Caco-2 (cell line): ENCODE data around the gene TIMM9. TPM values are rescaled to one million over a fixed set of nuclear protein-coding genes. Genes with fewer than 3 reads are reported as not detected.

Source experiments
- BruUV-seq: library from RNA; stranded (reverse); fragments of 400-500 nt; replicated peaks from 2 replicates; lab custom pipeline; 2021; lab: Mats Ljungman, UMichigan
- CTCF ChIA-PET: fragments of 300-600 bp; sonication (Branson Sonifier 250); formaldehyde crosslinking; loops from one replicate; lab custom pipeline; 2022; ENCODE audit warnings: antibody characterized with exemption; lab: Charles Lee
- POLR2A ChIA-PET: fragments of 300-600 bp; sonication (Branson Sonifier 250); formaldehyde crosslinking; loops from one replicate; lab custom pipeline; 2022; ENCODE audit warnings: antibody characterized with exemption; lab: Charles Lee
- DNase-seq, 2 experiments: peaks; one replicate each; pipeline versions ENCODE4 v3.0.0 to v3.0.0-alpha.2; 2020 to 2022
- H3K27me3 ChIP-seq: replicated peaks from 2 replicates; pipeline ENCODE4 v1.6.0; 2011; ENCODE audit warnings: low read length; ENCODE audit not compliant: control insufficient read depth, insufficient read depth
- H3K36me3 ChIP-seq: 2 replicates; pipeline ENCODE4 v1.5.1; 2011; ENCODE audit warnings: low read length; ENCODE audit not compliant: control insufficient read depth, insufficient read depth
- H3K4me1 ChIP-seq: fragments of 250-450 bp; sonication (Bioruptor Pico); 2 replicates; pipeline ENCODE4 v1.5.1; 2020; ENCODE audit warnings: mild to moderate bottlenecking
- H3K4me3 ChIP-seq: 2 replicates; pipeline ENCODE4 v1.5.1; 2011; ENCODE audit warnings: low read depth, mild to moderate bottlenecking, control low read depth, low read length
- H3K9me3 ChIP-seq: fragments of 250-450 bp; sonication (Bioruptor Pico); 2 replicates; pipeline ENCODE4 v1.5.1; 2020; ENCODE audit warnings: mild to moderate bottlenecking, moderate library complexity
- H3K27ac Mint-ChIP-seq: one replicate; pipeline ENCODE4 v1.8.0; 2022; ENCODE audit warnings: mixed read lengths; ENCODE audit not compliant: unreplicated experiment
- H3K27me3 Mint-ChIP-seq: one replicate; pipeline ENCODE4 v1.8.0; 2022; ENCODE audit warnings: mixed read lengths; ENCODE audit not compliant: insufficient read depth, unreplicated experiment
- H3K36me3 Mint-ChIP-seq: one replicate; pipeline ENCODE4 v1.8.0; 2022; ENCODE audit warnings: mild to moderate bottlenecking, mixed read lengths; ENCODE audit not compliant: insufficient read depth, unreplicated experiment
- H3K4me1 Mint-ChIP-seq: one replicate; pipeline ENCODE4 v1.8.0; 2022; ENCODE audit warnings: low read depth, mixed read lengths; ENCODE audit not compliant: unreplicated experiment
- H3K4me3 Mint-ChIP-seq: one replicate; pipeline ENCODE4 v1.8.0; 2022; ENCODE audit warnings: mild to moderate bottlenecking, moderate library complexity, mixed read lengths; ENCODE audit not compliant: unreplicated experiment
- H3K9me3 Mint-ChIP-seq: one replicate; pipeline ENCODE4 v1.8.0; 2022; ENCODE audit warnings: mixed read lengths; ENCODE audit not compliant: unreplicated experiment
- CTCF ChIP-seq, 2 experiments: fragments of 200-600 bp in 1 of 2; IDR thresholded peaks; 1 replicate in 1 of 2; 2 replicates in 1 of 2; pipeline versions ENCODE4 v1.5.1 to v1.8.0; 2011 to 2022; ENCODE audit warnings: antibody characterized with exemption in 1 of 2, control low read depth in 1 of 2, inconsistent platforms in 1 of 2, low read depth in 1 of 2, low read length in 1 of 2, mild to moderate bottlenecking in 1 of 2, moderate library complexity in 1 of 2; ENCODE audit not compliant: insufficient read depth in 1 of 2, severe bottlenecking in 1 of 2, unreplicated experiment in 1 of 2
- intact Hi-C: fragments of 100-400 bp; cut with micrococcal nuclease; formaldehyde crosslinking; loops from one replicate; pipeline ENCODE4 v1.10.0; 2022; ENCODE audit not compliant: unreplicated experiment
- total RNA-seq: library from RNA; stranded (reverse); gene quantifications from 2 replicates; pipeline ENCODE4 v1.2.3, GENCODE V29; 2022

Gene TIMM9
- total RNA-seq, 1 experiment from 2014 or later: 69.2 TPM

GRCh38 chr14:58464652-58465051, 37.3 kb upstream of the TIMM9 start:
- no peaks in the 10 kb centered on the region for H3K4me1 Mint-ChIP-seq
- Histone ChIP-seq H3K27me3 (no peaks in the 10 kb centered on the region), H3K36me3 (0 out of 2 replicates have a peak, but pooled peaks cover 1% of the 10 kb centered on the region), H3K9me3 (no peaks in the 10 kb centered on the region), H3K4me1 (no peaks in the 10 kb centered on the region; the same call in 1 of the 2 replicates), H3K4me3 (no peak overlapping the region)
- ChIA-PET POLR2A (no interaction called here), CTCF (no interaction called here)
- no peaks in the 10 kb centered on the region for H3K27me3 Mint-ChIP-seq
- H3K9me3 Mint-ChIP-seq: no peaks in the 10 kb centered on the region
- H3K4me3 Mint-ChIP-seq: no peak overlapping the region
- H3K27ac Mint-ChIP-seq: no peak overlapping the region
- TF ChIP-seq CTCF (IDR thresholded peaks at IDR 0.05; ENCODE audit: insufficient read depth in 1 of 2, low read depth in 1 of 2, low read length in 1 of 2, severe bottlenecking in 1 of 2, unreplicated experiment in 1 of 2): no peak
- DNase-seq: no peak
- H3K36me3 Mint-ChIP-seq: peaks cover 14% of the 10 kb centered on the region
- intact Hi-C loops: no loop called here
- BruUV-seq: no TSS peak

DNA sequence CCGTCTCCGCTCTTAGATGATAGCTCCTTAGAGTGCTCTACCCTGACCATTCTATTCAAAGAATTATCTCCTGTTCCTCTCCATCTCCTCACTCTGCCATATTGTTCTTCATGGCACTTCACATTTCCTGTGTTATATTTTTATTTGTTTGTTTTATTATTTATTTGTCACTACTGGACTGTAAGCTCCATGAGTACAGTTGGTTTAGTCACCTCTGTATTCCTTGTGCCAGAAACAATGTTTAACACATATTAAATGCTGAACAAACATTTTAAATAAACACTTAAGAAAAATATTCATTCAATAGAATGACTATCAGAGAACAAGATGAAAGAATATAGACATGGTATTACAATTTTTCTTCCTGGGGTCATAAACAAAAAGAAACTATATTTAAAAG, 35.8 kb upstream of the TIMM9 start:
- no peaks in the 10 kb centered on the region for H3K4me1 Mint-ChIP-seq
- H3K36me3 Mint-ChIP-seq: peaks cover 4% of the 10 kb centered on the region
- H3K27ac Mint-ChIP-seq: no peak overlapping the region
- H3K36me3 ChIP-seq: 0 out of 2 replicates have a peak, but pooled peaks cover 1% of the 10 kb centered on the region
- no peaks in the 10 kb centered on the region for H3K27me3 Mint-ChIP-seq
- no peaks in the 10 kb centered on the region for H3K9me3 Mint-ChIP-seq
- no peak for TF ChIP-seq CTCF (IDR thresholded peaks at IDR 0.05; ENCODE audit: insufficient read depth in 1 of 2, low read depth in 1 of 2, low read length in 1 of 2, severe bottlenecking in 1 of 2, unreplicated experiment in 1 of 2)
- intact Hi-C loops: no loop called here
- no peaks in the 10 kb centered on the region; the same call in 1 of the 2 replicates for H3K4me1 ChIP-seq
- ChIA-PET CTCF (no interaction called here), POLR2A (no interaction called here)
- H3K4me3 ChIP-seq: no peak overlapping the region
- DNase-seq: no peak
- H3K9me3 ChIP-seq: no peaks in the 10 kb centered on the region
- no peak overlapping the region for H3K4me3 Mint-ChIP-seq
- H3K27me3 ChIP-seq: no peaks in the 10 kb centered on the region
- no TSS peak for BruUV-seq

DNA sequence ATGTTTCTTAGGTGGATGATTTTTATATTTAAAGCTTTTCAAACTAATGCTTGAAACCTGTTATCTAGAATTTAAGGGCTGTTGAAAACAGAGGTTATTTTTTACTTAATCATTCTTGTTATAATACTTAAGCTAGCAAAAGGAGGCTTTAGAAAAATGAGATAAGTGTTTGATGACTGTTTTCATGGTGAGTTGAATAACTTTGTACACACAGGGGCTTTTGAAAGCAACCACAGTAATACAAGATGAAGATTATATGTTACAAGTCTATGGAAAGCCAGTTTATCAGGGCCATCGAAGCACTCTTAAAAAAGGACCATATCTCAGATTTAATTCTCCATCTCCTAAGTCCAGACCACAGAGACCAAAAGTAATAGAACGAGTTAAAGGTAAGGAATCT, 33.4 kb upstream of the TIMM9 start:
- Mint-ChIP-seq H3K4me3 (no peak overlapping the region), H3K36me3 (peaks cover 3% of the 10 kb centered on the region), H3K27ac (no peak overlapping the region), H3K27me3 (no peaks in the 10 kb centered on the region), H3K4me1 (no peaks in the 10 kb centered on the region), H3K9me3 (no peaks in the 10 kb centered on the region)
- Histone ChIP-seq H3K4me3 (no peak overlapping the region), H3K36me3 (0 out of 2 replicates have a peak, but pooled peaks cover 1% of the 10 kb centered on the region), H3K27me3 (no peaks in the 10 kb centered on the region), H3K9me3 (no peaks in the 10 kb centered on the region), H3K4me1 (no peaks in the 10 kb centered on the region; the same call in 1 of the 2 replicates)
- ChIA-PET CTCF (no interaction called here), POLR2A (no interaction called here)
- no peak for DNase-seq
- no peak for TF ChIP-seq CTCF (IDR thresholded peaks at IDR 0.05; ENCODE audit: insufficient read depth in 1 of 2, low read depth in 1 of 2, low read length in 1 of 2, severe bottlenecking in 1 of 2, unreplicated experiment in 1 of 2)
- intact Hi-C loops: no loop called here
- BruUV-seq: no TSS peak
